ENCODE measurements around the gene PTPN23.

The PTPN23 gene

DNA sequence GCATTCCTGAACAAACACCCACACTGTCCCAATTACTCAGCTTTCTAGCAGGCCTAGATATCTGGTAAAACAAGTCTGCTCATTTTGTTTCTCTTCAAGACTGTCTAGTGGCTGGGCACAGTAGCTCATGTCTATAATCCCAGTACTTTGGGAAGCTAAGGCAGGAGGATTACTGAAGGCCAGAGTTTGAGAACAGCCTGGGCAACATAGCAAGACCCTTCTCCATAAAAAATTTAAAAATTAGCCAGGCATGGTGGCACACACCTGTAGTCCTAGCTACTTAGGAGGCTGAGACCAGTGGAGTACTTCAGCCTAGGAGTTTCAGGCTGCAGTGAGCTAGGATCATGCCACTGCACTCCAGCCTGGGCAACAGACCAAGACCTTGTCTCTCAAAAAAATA, 6.2 kb upstream of the PTPN23 start:
- no peak for DNase-seq (ENCODE audit: low read depth)

DNA sequence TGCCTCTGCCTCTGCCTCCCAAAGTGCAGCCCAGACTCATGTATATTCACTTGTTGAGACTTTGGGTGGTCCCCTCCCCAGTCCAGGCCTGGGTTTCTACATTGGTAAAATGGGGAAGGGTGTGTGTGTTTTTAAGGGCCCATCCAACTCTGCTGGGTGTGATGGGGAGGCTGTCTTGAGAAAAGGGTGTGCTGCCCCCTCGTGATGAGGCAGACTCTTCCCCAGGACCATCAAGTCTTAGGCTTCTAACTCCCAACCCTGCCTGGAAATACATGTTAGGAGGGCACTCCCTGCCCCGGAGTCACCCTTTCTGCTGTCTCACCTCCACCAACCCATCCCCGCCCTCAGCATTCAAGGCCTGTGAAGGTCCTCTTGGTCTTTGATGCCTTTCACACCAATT, 4.4 kb upstream of the PTPN23 start:
- DNase-seq (ENCODE audit: low read depth): no peak

DNA sequence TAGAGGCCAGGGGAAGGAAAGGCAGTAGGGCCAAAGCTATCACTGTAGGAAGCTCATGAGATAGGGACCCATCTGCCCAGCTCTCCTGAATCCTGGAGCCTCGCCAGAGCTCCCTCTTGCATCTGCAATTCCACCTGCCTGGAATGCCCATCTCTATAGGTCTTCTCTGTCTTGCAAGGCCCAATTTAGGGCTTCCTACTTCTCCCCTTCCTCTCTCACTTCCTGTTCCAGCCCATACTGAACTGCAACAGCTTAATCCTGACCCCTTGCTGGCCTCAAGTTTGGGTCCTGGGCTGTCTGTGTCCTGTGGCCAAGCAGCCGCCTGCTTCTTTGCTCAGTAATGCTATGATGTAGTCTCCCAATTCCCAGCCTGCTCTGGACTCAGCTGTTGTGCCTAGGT, 3.6 kb upstream of the PTPN23 start:
- no peak for DNase-seq (ENCODE audit: low read depth)

DNA sequence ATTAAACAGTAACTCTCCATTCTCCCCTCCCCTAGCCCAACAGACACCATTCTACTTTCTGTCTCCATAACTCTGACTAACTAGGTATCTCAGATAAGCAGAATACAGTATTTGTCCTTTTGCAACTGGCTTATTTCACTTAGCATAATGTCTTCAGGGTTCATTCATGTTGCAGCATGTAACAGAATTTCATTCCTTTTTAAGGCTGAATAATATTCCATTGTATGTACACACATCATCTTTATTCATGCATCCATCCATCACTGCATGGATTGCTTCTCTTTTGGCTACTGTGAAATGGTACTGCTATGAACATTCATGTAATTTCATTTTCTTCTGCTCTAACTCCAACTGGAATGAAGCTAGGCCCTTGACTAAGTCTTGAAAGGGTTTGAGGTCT, 2.0 kb upstream of the PTPN23 start:
- no peak for DNase-seq (ENCODE audit: low read depth)

GRCh38 chr3:47379411-47379899, 1.4 kb upstream of the PTPN23 start:
- no peak for DNase-seq (ENCODE audit: low read depth)

GRCh38 chr3:47380026-47380600, 708 bp upstream of the PTPN23 start:
- no peak for DNase-seq (ENCODE audit: low read depth)

DNA sequence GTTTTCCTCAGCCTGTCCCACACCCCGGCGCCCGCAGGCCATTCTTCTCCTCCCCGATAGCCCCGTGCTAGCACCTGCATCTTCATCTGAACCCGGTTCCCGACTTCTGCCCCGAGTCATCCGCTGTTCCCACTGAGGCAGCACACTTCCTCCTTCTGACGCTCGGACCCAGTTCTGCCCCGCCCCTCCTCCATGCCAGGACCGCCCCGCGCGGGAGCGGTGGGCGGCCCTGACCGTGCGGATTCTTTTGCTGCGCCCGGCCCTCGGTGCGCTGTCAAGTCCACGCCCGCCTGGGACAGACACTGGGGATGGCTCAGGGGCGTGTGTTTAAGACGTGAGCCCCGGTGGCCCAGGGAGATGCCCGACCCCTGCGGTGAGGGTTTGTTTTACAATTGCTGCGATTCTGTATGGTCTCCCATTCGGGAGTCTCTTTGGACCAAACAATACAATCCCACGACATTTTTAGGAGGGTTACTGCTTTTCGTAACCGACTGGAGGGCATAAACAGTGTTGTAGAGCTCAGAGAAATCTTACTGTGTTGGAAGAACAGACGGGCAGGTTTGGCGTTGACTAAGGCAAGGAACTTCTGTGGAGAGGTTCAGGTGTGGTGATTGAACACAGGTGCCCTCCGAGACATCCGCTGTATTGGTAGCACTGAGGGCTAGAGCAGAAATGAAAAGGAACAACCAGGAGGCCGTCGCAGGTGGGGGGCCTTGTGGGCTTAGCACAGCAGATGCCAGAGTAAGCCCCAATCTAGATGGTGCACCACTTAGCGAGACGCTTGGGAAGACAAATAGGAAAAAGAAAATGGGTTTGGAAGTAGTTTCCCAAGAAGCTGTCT, 716 bp downstream of the PTPN23 start:
- DNase-seq (ENCODE audit: low read depth): peak; percentile 60

DNA sequence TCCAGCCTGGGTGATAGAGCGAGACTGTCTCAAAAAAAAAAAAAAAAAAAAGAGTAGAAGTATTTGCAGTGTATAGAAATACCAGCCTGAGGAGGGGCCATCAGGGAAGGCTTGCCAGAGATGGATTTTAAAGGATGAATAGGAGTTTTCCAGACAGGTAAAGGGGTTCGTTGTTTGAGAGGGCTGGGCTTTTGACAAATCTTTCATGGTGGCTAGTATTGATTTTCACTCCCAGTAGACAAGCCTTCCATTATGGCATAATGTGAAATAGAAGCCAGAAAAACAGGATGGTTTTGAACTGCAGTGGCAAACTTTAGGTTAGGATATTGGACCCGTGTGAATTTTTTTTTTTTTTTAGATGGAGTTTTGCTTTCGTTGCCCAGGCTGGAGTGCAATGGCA, 3.6 kb downstream of the PTPN23 start:
- no peak for DNase-seq (ENCODE audit: low read depth)

- DNase-seq (ENCODE audit: low read depth): no peak
Measured at GRCh38 chr3:47385007-47385406, 4.2 kb downstream of the PTPN23 start.

GRCh38 chr3:47385796-47386195, 5.0 kb downstream of the PTPN23 start:
- no peak for DNase-seq (ENCODE audit: low read depth)

GRCh38 chr3:47392933-47393332, 12.1 kb downstream of the PTPN23 start:
- no peak for DNase-seq (ENCODE audit: low read depth)

- DNase-seq (ENCODE audit: low read depth): no peak
Measured at GRCh38 chr3:47394140-47394870, 13.5 kb downstream of the PTPN23 start.

DNA sequence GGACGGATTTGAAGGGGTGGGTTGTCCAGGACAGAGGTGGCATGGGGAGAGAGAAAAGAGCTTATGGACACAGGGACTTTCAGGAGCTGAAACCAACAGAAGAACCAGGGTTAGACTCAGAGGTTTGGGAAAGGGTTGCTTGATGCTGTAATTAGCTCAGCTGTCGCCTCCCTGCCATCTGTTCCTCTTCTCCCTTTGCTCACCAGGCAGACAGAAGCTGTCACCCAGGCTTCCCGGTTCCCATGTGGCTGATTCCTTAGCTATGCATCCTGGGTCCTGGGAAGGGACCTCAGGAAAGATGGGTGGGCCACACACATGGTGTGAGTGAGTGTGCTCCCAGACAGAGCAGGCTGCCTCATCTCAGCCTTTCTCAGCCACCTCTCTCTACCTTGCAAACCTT, 14.1 kb downstream of the PTPN23 start:
- no peak for DNase-seq (ENCODE audit: low read depth)

GRCh38 chr3:47398228-47398627, 17.4 kb downstream of the PTPN23 start:
- DNase-seq (ENCODE audit: low read depth): no peak

- DNase-seq (ENCODE audit: low read depth): no peak
Measured at GRCh38 chr3:47399016-47399415, 18.2 kb downstream of the PTPN23 start.

GRCh38 chr3:47399531-47400270, 18.9 kb downstream of the PTPN23 start:
- no peak for DNase-seq (ENCODE audit: low read depth)

DNA sequence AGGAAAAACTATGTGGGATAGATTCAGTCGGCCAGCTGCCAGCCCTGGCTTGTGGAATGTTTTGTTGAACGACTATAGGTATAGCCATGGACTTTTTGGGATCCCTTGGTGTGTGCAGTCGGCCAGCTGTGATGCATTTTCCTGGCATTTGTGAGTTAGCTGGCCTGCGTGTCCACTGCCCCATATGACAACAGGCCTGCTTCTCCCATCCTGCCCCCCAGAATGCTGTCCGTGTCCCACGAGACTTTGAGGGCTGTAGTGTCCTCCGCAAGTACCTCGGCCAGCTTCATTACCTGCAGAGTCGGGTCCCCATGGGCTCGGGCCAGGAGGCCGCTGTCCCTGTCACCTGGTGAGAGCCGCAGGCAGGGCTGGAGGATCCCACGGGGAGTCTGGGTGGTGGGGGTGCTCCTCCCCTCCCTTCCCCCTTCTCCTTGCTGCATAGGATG, 23.6 kb downstream of the PTPN23 start:
- DNase-seq (ENCODE audit: low read depth): no peak

DNA sequence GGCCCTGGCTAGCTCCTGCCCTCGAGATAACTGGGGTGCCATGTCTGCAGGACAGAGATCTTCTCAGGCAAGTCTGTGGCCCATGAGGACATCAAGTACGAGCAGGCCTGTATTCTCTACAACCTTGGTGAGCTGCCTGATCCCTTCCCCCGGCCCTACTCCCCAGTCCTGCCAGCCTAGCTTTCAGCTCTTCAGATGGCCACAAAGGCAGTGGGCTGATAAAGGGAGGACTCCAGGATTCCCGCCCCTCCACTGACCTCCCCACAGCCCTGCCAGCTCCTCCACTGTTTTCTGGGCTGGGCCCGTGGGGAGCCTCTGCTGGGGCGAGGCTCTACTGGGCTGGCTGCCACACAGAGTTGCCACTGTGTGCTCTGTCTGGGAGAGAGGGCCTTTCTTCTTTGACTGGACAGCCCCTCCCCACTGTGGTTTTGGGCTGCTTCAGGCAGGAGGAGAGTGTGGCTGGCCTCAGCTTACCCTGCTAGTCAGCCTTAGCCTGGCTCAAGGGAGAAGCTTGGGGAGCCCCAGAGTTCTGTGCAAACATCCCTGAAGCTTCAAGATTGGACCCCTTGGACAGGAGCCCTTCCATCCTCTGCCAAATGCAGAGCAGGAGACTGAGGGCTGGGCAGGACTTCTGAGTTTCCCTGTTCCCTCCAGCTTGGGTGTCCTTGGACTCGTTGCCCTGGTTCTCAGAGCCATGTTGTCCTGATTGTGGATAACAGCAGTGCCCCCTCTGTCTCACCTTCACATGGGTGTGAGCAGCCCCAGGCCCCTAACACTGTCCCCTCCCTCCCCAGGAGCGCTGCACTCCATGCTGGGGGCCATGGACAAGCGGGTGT, 24.4 kb downstream of the PTPN23 start:
- DNase-seq (ENCODE audit: low read depth): no peak

DNA sequence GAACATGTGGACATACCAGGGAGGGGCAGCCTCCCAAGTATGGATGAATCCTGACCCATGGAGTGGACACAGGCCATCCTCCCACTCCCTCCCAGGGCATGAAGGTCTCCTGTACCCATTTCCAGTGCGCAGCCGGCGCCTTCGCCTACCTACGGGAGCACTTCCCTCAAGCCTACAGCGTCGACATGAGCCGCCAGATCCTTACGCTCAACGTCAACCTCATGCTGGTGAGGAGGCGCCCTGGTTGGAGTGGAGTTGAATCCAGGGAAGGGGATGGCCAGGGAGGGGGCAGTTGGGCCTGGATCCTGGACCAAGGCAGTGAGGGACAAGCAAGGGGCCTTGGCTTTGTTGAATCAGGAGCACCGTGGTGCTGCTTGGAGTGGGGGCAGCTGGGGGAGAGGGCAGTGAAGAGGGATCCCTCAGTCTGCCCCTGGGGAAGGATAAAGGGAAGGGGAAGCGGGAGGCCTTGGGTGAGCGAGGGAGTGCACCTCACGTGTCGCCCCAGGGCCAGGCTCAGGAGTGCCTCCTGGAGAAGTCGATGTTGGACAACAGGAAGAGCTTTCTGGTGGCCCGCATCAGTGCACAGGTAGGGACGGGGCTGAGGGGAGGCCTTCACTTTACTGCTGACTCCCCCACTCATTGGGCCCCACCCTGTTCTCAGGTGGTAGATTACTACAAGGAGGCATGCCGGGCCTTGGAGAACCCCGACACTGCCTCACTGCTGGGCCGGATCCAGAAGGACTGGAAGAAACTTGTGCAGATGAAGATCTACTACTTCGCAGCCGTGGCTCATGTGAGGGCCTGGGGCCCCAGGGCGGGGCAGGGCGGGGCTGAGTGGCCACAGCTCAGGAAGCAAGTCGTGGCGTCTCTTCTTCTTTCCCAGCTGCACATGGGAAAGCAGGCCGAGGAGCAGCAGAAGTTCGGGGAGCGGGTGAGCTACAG, 25.3 kb downstream of the PTPN23 start:
- no peak for DNase-seq (ENCODE audit: low read depth)

DNA sequence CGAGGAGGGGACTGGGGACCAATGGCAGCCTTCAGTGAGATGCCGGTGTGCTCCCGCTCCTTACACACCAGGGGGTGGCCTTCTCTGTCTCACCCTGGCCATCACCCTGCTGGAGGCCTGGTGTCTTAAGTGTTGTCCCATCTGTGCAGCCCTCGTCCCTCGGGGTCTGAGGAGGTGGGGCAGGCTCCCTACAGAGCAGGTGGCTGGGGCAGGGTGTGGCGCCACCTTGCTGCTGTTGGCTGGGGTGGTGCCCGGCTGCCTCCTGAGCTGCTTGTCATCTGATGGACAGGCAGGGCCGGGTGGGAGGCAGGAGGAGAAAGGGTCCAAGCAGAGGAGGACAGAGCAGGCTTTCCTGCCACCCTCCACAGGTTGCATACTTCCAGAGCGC, 25.9 kb downstream of the PTPN23 start:
- DNase-seq (ENCODE audit: low read depth): no peak

All from activated gamma-delta T cell treated with anti-CD3 and anti-CD28 coated beads, Interleukin-2, amount 50 U/mL, for 16 hours (primary cell).